Adrenal gland (tissue), 5 donors: ENCODE measurements around the gene OSBP2.

Experiments used
- CTCF ChIP-seq, 6 experiments: fragments of 450-650 bp in 4 of 6; fragments of 200-600 bp in 2 of 6; sonication (generic) in 1 of 6; IDR thresholded peaks; 1 replicate in 5 of 6; 2 replicates in 1 of 6; pipeline versions ENCODE4 v1.5.1 to v1.8.0; 2016 to 2021; ENCODE audit warnings: antibody characterized with exemption in 6 of 6, mild to moderate bottlenecking in 2 of 6, moderate library complexity in 1 of 6
- POLR2A ChIP-seq, 2 donors: fragments of 450-650 bp; IDR thresholded peaks; one replicate each; pipeline ENCODE4 v1.6.1; 2017; ENCODE audit warnings: antibody characterized with exemption in 2 of 2, mild to moderate bottlenecking in 2 of 2, moderate library complexity in 1 of 2
- donor health status: DM: no; HTN: no; CAD: no.

GRCh38 chr22:30932661-30933060, 238.0 kb downstream of the OSBP2 start:
- TF ChIP-seq POLR2A (IDR thresholded peaks at IDR 0.05) (no peak), CTCF (IDR thresholded peaks at IDR 0.05) (no peak)
